Fibroblast of gingiva (primary cell): ENCODE data around the gene PPP1R16B.
A peak's percentile ranks its signal among the peaks of the same experiment; 100 is the strongest.
"Not testable (repeated sequence)": the region's sequence is repeated elsewhere in the genome, so short reads cannot be mapped to it uniquely, and the experiment has no call there.

Experiments used
- DNase-seq: peaks from one replicate; pipeline ENCODE4 v3.0.0-alpha.2; 2011; ENCODE audit warnings: low read depth

The PPP1R16B gene

DNA sequence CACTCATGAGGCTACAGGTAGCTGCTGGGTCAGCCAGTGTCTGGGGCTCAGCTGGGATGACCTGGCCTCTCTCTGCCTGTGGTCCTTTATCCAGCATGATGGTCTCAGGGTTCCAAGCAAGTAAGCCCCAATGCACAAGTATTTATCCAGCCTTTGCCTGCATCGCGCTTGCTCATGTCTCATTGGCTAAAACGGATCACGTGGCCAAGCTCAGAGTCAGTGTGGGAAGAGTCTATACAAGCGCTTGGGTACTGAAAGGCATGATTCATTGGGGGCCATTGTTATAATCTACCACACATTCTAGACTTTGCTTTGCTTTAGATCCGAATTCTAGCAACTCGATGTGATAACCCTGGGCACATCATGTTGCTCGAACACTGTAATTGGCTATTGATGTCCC lies 48.3 kb downstream of the PPP1R16B start:
- no peak for DNase-seq

DNA sequence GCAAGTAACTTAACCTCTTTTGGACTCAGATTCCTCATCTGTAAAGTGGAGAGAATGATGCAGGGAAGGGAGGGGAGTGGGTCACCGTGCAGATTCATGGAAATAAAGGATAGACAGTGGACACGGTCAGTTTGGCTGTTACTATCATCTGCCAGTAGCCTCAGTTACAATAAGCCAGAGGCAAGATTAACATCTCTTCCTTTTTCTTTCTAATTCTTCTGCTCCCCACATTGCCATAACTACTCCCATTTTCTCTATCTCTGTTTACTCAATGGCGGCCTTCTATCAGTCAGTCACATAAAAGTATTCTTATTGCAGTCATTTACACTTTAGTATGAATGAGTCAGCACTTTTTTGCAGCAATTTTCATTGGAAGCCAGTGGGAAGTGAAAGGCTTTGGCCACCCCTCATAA lies 49.2 kb downstream of the PPP1R16B start:
- no peak for DNase-seq

DNA sequence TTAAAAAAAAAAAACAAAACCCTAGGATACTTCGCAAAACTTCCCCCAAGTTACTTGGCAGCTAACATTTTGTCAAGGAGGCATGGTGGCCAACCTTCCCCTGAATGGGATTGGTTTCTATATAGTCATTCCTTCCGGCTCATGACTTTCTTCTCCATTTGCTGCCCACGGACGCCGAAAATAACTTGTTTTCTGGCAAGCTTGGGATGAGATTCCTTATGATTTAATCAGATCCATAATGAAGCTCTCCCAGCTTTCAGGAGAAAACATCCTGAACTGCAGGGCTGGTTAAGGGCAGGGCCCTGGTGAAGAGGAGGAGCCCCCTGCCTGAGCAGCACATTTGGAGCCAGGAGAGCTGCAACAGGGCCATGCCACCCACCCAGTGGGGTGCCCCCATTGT lies 49.9 kb downstream of the PPP1R16B start:
- peak; percentile 9 for DNase-seq

DNA sequence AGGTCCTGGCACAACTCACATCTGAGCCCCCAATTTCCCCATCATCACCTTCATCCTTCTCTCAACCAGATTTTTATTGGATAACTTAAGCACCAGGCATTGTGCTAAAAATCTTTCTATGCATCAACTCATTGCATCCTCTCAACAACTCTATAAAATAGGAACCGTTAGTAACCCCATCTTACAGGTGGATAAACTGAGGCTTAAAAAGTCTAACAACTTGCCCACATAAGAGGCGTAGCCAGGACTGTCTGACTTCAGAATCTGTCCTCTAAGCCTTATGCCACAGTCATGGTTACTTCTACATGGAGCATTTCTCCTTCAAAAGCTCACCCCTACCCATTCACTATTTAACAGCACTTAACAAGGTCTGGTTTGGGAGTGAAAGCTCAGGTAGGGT lies 51.1 kb downstream of the PPP1R16B start:
- DNase-seq = no peak

DNA sequence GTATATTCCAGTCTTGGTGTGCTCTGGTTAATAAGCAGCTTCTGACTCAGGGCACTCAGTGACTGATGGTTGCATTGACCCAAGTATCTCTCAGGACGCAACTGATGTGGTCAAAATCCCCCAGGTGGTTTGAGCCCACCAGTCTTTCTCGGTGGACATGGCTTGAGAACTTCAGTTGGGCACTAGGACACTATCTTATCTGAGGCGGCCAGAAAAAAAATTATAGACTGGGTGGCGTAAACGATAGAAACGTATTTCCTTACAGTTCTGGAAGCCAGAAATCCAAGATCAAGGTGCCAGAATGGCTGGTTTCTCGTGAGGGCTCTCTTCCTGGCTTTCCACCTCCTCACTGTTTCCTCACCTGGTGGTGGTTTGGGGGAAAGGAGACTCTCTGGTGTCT lies 52.2 kb downstream of the PPP1R16B start:
- no peak for DNase-seq

DNA sequence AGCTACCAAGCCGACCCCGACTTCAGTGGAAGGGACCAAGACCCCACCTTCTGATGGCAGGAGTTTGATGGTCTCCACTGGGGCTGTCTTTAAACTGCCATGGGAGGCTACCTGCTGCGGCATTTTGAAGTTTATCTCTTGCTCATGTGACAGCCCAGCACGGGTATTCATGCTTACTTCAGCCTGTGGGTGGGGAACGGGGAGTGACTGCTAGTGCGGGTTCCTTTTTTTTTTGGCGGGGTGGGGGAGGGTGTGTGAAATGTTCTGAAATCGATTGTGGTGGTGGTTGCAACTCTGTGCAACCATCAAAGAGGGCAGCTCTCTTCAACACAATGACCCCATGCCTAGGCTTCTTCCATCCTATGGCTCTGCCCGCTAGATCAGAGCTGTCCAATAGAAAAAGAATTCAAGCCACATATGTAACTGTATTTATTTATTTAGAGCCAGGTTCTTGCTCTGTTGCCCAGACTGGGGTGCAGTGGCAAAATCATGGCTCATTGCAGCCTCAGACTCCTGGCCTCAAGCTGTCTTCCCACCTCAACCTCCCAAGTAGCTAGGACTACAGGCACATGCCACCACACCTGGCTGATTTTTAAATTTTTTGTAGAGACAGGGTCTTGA lies 53.7 kb downstream of the PPP1R16B start:
- no peak for DNase-seq

DNA sequence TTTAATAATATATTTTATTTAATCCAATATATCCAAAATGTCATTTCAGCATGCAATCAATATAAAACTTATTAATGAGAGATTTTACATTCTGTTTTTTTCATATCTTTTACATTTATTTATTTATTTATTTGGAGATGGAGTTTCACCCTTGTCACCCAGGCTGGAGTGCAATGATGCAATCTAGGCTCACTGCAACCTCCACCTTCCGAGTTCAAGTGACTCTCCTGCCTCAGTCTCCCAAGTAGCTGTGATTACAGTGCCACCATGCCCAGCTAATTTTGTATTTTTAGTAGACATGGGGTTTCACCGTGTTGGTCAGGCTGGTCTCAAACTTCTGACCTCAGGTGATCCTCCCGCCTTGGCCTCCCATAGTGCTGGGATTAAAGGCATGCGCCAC lies 54.4 kb downstream of the PPP1R16B start:
- DNase-seq = not testable (repeated sequence)

DNA sequence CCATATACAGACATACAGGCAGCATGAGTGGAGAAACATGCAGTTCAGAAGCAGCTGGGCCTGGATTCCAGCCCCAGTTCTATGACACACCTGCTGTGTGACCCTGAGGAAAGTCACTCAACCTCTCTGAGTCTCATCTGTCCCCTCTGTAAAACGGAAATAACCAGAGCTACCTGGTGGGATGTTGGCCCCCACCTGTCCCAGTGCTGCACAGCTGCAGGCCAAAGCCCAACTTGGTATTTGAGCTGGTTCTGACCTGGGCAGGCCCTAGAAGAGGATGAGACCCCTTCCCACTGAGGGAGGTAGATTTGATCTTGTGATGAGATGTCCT lies 55.5 kb downstream of the PPP1R16B start:
- DNase-seq = no peak

DNA sequence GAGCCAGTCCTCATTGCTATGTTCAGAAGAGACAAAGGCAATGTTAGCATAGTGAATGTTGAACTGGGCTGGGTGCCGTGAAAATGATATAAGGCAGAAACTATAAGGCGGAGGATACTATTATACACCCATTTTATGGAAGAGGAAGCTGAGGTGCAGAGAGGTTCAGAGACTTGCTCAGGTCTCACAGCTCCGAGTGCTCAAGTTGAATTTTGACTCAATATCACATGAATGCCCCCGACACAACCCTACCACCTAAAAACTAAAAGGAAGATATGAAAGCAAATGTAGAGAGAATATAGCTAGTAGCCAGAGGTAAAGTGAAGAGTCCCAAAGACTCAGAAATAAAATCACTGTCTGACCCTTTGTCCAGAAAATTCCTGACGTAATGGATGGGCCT lies 56.7 kb downstream of the PPP1R16B start:
- DNase-seq = no peak

DNA sequence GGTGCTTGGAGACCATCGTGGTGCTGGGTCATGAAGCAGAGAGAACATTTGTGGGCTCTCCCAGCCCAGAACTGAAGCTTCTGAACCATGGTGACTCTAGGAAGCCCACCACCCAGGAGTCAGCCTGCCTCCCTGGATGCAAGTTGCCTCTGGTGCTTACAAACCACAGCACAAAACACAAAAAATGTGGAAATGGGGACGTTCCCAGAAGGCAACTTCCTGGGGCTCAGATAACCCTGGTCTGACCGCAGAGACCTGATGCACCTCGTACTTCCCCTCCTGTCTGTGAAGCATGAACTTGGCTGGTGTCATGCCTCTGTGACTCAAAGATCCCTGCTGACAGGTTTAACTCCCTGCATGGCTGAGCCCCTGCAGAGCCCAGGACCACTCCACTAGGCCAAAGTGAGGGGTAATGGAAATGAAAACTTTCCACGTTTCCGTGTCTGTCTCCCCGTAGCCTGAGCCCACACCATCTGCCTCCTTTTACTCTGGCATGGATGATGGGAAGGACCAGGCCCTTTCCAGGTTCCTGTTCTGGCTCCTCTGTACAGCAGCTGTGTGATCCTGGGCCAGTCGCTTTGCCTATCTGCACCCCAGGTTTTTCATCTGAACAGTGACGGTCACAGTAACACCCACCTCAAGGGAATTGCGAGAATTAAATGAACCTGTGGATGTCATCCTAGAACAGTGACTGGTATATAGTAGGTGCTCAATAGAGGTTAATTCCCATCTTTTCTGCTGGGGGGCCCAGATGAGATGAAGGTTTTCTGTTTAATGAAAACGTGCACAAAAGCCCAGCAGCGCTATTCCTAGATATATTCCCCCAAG lies 57.7 kb downstream of the PPP1R16B start:
- DNase-seq = no peak

DNA sequence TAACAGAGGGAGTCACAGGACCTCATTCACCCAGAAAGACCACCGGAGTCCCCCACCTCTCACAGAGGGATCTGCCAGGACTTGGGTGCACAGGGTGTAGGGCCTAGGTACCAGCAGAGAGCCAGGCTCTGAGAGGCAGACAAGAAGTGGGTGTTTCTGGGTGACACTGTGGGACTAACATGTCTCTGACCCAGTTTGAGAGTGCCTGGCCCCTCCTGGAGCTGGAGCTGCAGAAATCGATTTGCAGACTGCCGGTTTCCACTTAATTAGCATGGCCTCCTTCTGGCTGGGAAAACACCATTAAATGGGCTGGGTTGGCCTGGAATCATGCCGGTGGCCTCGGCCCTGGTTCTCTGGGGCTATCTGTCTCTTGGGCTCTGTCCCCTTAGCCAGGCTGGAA lies 59.2 kb downstream of the PPP1R16B start:
- DNase-seq = no peak

DNA sequence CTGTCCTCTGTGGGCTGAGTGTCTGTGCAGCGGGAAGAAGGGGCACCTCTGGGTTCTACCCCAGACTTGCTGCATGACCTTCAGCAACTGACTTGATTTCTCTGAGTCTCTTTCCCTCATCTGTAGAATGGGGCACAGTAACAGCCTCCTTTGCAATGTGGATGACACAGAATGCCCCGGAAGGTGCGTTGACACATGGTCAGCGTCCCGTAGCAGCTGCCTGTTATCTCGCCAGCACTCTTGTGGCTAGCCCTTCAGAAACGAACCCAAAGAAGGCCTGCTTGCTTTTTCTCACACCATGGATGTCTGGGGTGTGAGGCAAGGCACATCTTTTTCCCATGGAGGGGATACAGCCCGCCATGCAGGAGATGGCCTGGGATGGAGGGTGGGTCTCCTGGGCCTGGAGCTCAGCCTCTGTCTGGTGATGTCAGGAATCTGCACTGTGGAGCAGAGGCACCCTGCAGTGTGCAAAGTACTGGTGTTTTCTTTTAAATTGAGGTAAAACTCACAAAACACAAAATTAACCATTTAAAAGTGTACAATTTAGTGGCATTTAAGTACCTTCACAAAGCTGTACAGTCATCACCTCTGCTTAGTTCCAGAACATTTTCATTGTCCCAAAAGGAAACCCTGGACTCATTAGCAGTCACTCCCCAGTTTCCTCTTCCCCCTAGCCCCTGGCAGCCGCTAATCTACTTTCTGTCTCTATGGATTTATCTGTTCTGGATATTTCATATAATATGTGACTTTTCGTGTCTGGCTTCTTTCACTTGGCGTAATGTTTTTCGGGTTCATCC lies 61.0 kb downstream of the PPP1R16B start:
- DNase-seq = no peak

DNA sequence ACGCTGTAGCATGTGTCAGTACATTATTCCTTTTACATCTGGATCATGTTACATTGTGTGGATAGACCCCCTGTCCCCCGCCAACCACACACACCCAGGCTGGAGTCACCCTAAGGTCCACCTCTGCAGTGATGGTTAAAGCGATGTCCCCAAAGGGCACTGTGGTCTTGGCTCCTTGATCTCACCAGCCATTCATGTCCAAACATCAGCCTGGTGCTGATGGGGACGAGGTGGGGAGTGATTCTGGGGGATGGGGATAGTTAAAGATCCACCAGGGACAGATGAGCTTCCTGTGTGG lies 61.5 kb downstream of the PPP1R16B start:
- DNase-seq = no peak

DNA sequence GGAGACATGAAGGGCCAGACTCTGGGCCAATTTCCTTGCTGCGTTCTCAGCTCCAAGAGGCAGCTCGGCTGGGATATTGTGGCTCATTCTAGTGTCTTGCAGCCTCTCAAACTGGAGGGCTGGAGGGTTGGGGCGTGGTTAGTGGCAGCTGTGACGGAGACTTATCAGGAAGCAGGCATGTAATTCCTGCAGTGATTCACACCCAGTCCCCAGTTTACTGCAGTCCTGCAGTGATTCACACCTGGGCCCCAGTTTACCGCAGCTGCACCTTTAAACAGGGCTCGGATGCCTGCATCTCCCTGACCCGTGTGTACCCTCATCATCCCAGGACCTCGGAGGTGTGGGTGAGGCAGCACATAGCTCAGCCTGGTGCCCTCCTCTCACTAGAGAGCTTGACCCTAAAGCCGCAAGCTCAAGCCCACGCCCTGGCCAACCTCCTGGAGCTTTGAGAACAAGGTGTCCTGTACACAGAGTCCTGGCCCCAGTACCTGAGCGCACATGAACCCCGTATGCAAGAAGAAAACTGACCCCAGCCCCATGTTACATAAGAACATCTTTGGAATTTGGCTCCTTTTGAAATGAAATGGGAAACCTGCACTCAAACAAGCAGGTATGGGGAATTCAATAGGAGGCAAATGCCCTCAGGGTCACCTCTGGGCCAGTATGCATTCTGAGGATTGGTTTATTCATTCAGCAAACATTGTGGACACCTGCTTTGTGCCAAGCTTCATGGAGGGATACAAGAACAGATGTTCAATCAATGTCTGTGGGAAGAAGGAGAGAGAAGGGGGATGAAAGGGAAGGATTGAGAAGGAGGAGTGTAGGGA lies 65.4 kb downstream of the PPP1R16B start:
- no peak for DNase-seq

DNA sequence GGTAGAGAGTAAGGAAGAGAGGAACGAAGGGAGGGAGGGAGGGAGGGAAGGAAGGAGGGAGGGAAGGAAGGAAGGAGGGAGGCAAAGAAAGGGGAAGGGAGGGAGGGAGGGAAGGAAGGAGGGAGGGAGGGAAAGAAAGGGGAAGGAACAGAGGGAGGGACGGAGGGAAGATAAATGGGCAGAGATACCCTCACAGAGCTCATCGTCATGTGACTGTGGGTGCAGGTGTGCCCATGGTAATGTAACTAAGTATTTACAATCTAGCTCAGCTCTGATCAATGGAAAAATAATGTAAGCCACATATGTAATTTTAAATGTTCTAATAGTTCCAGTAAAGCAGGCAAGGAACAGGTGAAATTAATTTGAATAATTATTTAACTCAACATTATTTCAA lies 66.1 kb downstream of the PPP1R16B start:
- DNase-seq = no peak

DNA sequence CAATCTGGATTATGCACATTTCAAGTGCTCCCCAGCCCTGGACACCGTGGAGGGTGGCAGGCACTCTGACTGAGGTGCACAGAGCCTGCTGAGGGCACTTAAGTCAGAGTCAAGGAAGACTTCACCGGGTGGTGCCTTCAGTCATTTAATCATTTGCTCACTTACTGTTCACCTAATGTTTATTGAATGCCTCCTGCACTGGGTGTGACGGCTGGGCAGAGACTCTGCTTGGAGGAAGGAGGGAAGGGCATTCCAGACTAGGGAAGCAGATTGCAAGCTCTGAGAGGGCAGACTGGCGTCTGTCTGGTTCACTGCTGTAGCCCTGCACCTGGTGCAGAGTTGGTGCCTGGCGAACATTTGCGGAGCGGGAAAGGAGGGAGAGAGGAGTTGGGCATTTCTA lies 66.5 kb downstream of the PPP1R16B start:
- DNase-seq = no peak

DNA sequence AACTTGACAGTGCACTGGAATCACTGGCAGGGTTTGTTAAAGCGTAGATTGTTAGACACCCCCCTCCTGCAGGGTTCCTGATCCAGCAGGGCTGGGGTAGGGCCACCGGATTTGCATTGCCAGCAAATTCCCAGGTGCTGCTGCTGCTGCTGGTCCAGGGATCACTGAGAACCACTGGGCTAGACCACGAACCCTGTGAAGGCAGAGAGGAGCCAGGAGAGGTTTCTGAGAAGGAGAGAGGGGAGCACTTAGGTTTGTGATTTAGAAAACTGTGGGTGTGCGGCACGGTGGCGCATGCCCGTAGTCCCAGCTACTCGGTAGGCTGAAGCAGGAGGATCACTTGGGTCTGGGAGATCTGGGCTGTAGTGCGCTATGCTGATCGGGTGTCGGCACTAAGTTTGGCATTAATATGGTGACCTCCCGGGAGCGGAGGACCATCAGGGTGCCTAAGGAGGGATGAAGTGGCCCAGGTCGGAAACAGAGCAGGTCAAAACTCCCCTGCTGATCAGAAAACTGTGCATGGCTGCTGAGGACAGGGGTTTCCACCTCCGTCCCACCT lies 67.1 kb downstream of the PPP1R16B start:
- DNase-seq = no peak

DNA sequence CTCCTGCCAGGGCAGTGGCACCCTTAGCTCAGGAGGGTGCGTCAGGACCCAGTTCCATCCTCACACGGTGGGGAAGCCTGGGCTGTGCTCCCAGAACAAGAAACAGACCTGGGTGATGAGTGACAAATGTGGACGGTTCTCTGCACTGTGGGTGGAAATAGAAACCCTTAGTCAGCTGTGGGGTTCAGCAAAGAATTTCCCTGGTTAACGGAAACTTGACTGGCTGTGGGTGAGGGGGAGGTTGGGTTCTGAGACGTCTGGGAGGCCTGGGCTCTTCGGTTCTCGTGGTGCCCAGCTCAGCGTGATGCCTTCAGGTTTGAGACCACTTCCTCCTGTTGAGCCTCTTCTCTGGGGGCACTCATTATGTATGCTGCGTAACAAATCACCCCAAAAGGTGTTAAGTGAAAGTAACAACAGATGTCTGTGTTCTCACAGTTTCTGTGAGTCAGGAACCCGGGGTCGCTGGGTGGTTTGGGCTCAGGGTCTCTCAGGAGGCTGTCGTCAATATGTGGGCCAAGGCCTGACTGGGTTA lies 67.6 kb downstream of the PPP1R16B start:
- no peak for DNase-seq

DNA sequence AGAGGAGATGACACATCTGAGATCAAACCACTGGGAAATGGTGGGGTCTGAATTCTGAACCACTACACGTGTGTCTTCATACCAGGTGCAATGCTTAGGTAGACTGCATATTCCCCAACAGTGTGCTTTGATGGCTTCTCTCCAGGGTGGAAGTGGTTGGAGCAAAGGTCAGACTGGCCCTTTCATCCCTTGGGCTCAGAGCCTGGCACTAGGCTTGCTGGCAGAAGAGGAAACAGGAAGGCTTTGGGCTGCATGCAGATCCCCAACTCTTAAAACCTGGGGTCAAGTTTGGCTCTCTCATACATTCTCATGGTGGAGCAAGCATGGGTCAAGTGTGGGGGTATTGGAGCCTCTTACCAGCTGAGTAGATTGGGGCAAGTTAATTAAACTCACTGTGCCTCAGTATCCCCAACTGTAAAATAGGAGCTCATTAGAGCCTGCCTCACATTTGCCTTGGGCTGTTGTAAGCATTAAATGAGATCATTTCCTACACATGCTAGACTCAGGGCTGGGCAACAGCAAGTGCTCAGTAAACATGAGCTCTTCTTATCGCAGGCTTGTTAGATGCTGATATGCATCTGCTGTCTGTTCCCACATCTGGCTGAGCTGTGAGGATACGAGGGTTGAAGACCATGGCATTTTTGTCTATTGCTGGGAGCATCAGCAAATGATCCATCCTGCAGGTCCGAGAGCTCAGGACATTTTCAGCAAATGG lies 69.1 kb downstream of the PPP1R16B start:
- no peak for DNase-seq

DNA sequence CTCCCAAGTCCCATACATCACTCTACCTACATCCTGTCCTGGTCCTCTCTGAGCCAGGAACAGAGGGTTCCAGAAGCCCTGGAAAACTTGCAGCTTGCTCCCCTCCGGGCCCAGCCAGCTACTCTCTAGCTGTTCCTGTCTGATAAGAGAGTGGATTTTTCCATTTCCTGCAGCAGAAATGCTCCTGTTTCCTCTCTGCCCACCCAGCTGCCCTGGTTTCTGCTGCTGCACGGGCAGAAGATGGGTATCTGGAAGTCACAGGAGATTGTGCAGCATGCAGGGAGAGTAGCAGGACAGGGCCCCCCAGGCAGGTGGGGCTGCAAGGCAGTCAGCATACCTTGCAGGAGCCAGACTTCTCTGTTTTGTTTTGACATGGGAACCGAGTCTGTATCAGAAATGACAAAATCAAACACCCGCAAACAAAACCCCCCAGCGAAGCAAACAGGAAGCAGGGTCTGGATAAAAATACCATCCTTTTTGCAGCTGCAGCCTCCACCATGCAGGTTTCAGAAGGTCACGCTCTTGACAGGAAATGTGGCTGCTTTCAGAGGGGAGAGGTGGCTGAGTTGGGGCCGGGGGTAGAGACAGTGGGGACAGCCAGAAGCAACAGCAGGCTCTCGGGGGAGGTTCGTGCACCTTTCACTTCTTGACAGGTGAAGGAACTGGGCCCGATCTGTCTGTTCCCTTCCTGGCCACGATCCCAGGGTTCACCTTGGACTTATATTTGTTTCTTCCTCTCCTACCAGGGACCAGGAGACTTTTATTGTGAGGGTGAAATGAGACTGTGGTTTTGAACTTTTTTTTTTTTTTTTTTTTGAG lies 69.9 kb downstream of the PPP1R16B start:
- no peak for DNase-seq
